GM18508 (cell line): Measurements from ENCODE around the gene UPF1.
"Not testable (repeated sequence)": the region's sequence is repeated elsewhere in the genome, so short reads cannot be mapped to it uniquely, and the experiment has no call there.

Experiments
- ATAC-seq: cut with Tn5 transposase; IDR thresholded peaks from one replicate; pipeline ENCODE4 v1.9.1; 2021; ENCODE audit warnings: moderate number of reproducible peaks; ENCODE audit not compliant: insufficient read depth, unreplicated experiment

UPF1 gene

DNA sequence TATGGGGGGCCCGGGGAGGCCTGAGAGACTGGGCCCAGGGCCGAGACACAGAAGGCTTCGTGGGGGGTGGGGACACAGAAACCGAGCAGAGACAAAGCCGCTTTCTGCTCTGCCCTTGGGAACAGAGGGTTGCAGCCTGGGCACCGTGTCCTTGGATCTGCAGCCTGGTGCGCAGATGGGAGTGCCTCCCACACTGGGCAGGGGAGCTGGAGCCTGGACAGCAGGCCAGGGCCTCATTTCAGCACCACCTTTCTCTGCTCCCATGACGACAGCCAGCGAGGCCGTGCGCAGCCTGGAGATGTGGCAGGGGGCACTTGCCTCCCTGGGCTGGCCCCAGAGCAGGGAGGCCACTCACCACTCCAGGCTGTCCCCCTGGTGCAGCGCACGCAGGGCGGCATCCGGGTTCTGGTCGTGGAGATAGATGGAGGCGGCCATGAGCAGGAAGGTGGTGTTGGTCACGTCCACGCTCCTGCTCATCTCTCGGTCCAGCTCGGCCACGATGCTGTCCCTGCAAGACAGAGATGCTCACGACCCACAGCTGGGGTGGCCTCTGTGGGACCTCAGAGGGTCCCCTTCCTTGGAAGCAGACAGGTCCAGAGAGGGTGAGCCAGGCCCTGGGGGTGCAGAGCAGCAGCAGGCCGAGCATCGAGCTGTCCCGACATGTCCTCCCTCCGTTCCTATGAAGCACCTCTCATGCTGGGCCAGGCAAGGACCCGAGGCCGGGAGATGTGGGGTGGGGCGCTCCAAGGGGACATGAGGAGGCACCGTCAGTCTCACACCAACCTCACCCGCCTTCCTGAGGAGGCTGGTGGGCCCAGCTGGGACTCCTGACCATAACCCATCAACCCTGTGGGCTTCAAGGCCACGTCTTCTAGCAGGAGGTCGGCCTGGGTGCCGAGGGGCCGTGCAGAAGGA is 75.1 kb downstream of the UPF1 start:
- ATAC-seq = no peak

DNA sequence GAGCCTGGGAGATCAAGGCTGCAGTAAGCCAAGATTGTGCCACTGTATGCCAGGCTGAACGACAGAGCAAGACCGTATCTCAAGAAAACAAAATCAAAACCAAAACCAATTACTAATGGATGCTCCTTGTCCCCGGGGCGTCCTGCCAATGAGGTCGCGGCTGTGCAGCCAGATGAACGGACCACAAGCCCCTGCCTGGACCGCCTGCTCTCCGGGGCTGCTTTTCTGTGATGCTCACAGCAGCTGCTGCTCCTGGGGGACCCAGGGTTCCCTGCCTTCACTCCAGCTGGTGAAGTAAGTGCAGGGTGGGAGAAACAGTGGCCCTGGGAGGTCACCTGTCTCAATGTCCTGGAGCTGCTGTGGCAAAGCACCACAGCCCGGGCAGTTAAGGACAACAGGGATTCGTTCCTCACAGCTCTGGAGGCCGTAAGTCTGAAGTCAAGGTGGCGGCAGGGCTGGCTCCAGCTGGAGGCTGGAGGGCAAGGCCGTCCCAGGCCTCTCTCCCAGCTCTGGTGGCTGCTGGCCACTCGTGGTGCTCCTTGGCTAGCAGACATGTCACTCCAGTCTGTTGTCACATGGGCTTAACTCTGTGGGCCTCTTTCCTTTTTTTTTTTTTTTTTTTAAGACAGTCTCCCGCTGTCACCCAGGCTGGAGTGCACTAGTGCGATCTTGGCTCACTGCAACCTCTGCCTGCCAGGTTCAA is 77.3 kb downstream of the UPF1 start:
- ATAC-seq = no peak

- ATAC-seq = no peak
Observed at GRCh38 chr19:18910010-18910409, 78.3 kb downstream of the UPF1 start.

DNA sequence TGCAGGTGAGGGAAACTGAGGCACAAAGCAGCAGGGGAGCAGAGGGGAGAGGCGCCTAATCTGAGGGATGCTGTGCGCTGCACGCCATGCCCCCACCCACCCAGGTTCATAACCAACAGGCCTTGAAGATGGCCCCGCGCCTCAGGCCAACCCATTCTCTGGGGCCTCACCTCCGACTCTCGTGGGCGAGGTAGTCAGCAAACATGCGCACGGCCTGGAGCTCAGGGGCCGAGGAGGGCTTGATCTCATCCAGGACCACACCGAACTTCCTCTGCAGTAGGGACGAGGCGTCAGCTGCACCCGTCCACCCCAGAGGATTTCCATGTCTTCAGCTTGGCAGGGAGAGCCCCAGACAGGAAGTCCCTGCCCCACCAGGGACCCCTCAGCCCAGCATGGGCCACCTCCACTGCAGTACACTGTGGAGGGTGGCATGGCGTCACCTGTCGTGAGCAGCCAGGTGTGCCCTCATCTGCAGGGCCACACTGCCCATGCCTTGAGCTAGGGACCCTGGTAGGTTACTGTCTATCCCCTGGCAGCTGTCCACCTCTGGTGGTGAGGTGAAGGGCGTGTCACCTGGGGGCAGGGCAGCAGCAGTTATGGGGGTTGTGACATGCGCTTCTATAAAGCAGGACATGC is 79.2 kb downstream of the UPF1 start:
- ATAC-seq = no peak

- ATAC-seq = no peak
Observed at GRCh38 chr19:18912933-18913332, 81.2 kb downstream of the UPF1 start.

- ATAC-seq = no peak
Observed at GRCh38 chr19:18913466-18913865, 81.7 kb downstream of the UPF1 start.

DNA sequence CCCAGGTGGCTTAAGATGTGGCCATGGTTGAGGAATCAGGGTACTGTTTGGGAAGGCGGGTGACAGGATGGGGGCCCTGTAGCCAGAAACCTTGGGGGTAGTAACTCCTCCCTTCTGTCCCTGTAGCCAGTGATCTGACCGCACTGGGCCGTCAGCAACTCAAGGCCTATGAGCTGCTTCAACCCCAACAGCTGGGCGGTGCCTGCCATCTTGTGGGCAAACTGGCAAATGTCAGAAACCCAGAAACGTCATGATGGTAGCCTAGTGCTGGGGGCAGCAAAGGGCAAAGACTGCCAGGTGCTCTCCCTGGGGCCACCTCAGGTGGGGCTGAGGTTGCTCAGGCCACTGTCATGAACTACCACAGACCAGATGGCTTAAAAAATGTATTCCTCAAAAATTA is 83.9 kb downstream of the UPF1 start:
- ATAC-seq = no peak

DNA sequence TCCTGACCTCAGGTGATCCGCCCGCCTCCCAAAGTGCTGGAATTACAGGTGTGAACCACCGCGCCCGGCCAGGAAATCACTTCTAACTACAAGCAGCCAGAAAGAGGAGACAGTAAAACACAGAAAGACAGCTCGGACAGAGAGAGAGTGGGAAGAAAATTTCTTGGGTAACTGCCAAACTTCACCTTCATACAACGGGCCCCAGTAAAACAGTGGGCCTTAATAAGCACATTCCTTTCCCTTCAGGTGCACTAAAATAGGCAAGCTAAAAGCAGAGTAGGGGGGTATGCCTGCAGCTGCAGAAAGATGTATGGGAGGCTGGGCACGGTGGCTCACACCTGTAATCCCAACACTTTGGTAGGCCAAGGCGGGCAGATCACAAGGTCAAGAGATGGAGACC is 85.8 kb downstream of the UPF1 start:
- ATAC-seq = not testable (repeated sequence)
